HG03064 (cell line): ENCODE results near the gene MED17.
A peak's percentile ranks its signal among the peaks of the same experiment; 100 is the strongest.
"Not testable (repeated sequence)": the region's sequence is repeated elsewhere in the genome, so short reads cannot be mapped to it uniquely, and the experiment has no call there.

ENCODE experiments used
- ATAC-seq: cut with Tn5 transposase; IDR thresholded peaks from one replicate; pipeline ENCODE4 v1.9.1; 2021; ENCODE audit warnings: low read depth; ENCODE audit not compliant: unreplicated experiment

Gene MED17

GRCh38 chr11:93757301-93757700 lies 26.8 kb upstream of the MED17 start:
- no peak for ATAC-seq

DNA sequence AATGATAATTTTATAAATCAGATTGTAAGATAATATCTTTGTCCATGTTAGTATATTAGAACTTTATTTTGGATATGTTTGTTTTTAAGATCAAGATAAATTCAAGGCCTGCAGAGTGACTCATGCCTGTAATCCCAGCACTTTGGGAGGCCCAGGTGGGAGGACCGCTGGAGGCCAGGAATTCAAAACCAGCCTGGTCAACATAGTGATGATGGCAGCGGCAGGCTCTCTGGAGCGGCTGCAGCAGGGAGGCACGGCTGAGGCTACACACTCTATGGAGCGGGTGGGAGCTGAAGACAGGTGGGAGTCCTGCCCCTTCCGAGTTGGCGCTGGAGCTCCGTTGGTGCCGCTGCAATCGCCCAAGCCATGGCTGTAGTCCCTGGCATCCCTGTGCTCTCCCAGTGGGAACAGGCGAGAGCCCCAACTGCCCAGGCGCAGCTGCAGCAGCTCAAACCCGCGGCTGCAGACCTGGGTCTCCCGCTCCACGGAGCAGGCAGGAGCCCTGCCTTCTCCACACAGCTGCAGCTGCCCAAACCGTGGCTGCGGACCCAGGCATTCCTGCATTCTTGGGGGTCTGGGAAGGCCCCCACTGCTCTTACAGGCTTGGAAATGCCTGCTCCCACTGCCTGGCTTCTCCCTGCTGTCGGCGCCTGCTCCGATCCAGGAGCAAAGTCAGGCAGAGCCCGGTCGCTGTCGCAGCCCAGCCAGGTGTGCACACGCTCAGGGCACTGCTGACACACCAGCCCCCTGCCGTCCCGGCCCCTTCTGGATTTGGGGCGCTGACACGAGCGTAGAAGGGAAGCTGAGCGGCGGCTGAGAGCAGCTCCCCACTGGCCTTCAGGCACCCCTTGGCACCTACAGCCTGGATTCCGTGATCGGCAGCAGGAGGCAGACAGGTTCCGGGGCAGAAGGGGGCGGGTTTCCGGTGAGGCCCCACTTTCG lies 25.9 kb upstream of the MED17 start:
- ATAC-seq: no peak

DNA sequence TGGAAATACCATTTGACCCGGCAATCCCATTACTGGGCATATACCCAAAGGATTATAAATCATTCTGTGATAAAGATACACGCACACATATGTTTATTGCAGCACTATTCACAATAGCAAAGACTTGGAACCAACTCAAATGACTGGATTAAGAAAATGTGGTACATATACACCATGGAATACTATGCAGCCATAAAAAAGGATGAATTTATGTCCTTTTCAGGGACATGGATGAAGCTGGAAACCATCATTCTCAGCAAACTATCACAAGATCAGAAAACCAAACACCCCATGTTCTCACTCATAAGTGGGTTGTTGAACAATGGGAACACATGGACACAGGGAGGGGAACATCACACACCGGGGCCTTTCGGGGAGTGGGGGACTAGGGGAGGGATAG lies 25.0 kb upstream of the MED17 start:
- ATAC-seq: not testable (repeated sequence)

GRCh38 chr11:93761910-93762309 lies 22.2 kb upstream of the MED17 start:
- ATAC-seq: no peak

- no peak for ATAC-seq
These were observed 18.5 kb upstream of the MED17 start for GRCh38 chr11:93765551-93765950.

DNA sequence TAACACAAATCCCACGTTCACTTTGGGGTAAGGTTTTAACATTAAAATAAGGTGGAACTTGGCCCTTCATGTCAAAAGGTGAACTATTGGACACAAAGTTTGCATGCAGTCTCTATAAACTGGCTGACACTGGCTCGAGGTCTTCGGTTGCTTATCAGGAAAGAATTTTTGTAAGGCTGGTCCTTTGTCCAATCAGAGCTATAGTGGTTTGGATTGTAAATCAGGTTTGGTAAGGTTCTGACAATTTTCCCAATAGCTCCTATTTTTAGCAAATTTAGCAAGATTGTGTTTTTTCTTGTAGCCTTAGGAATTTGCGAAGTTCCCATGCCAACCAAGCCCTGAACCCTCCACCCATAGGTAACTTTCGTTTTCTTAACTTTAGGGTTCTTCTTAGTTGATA lies 17.6 kb upstream of the MED17 start:
- no peak for ATAC-seq

DNA sequence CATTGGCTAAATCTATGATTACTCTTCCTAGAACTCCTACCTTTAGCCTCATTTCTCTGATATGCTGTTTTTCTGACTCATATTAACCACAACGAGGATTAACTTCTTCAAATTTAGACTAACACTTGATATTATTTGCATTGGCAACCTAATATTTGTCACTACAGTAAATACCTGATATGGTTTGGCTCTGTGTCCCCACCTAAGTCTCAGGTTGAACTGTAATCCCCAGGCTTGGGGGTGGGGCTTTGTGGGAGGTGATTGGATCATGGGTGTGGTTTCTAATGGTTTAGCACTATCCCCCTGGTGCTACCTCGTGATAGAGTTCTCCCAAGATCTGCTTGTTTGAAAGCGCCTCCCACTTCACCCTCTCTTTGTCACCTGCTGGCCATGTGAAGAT lies 17.1 kb upstream of the MED17 start:
- ATAC-seq: no peak

- ATAC-seq: no peak
These were observed 13.9 kb upstream of the MED17 start for GRCh38 chr11:93770160-93770559.

- no peak for ATAC-seq
These were observed 12.0 kb upstream of the MED17 start for GRCh38 chr11:93772123-93772522.

DNA sequence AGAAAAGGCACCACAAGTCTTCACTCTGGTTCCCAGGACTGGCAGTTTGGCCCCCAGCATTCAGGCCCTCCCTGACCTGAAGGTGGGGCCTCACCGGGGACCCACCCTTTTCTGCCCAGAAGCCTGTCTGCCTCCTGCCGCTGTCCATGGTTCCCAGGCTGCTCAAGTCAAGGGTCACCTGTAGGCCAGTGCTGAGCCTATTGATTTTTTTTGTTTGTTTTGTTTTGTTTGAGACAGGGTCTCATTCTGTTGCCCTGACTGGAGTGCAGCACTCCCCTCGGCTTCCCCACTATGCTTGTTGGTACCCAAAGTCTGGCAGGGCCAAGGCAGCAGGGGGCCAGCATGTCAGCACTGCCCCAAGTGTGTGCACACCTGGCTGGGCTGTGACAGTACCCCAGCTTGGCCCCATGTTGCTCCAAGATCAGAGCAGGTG lies 11.0 kb upstream of the MED17 start:
- no peak for ATAC-seq

- ATAC-seq: no peak
These were observed 10.4 kb upstream of the MED17 start for GRCh38 chr11:93773601-93774200.

GRCh38 chr11:93774560-93774959 lies 9.5 kb upstream of the MED17 start:
- not testable (repeated sequence) for ATAC-seq

- no peak for ATAC-seq
These were observed 8.8 kb upstream of the MED17 start for GRCh38 chr11:93775289-93775688.

GRCh38 chr11:93783362-93783761 lies 720 bp upstream of the MED17 start:
- ATAC-seq: no peak

GRCh38 chr11:93783765-93784144 lies 327 bp upstream of the MED17 start:
- ATAC-seq: peak; percentile 47

GRCh38 chr11:93784935-93785360 lies 866 bp downstream of the MED17 start:
- ATAC-seq: peak; percentile 25

GRCh38 chr11:93791493-93791892 lies 7.4 kb downstream of the MED17 start:
- ATAC-seq: no peak

- no peak for ATAC-seq
These were observed 12.6 kb downstream of the MED17 start for GRCh38 chr11:93796441-93797231.

DNA sequence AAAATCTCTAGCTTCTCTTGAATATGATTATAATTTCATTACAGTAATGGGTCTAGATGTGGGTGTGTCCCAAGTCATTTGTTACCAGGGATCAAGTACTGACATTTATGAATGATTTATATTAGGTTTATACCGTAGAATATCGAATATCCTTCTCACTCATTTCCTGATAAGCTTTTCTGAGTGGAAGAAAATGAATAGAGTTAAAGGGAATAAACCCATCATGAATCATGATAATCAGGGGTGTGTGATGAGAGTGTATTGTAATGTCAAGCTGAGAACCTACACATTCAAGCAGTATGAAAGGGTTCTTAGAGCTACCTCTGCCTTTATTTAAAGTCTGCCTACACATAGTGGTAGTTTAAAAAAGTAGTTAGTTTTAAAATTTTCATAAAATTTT lies 17.3 kb downstream of the MED17 start:
- no peak for ATAC-seq

DNA sequence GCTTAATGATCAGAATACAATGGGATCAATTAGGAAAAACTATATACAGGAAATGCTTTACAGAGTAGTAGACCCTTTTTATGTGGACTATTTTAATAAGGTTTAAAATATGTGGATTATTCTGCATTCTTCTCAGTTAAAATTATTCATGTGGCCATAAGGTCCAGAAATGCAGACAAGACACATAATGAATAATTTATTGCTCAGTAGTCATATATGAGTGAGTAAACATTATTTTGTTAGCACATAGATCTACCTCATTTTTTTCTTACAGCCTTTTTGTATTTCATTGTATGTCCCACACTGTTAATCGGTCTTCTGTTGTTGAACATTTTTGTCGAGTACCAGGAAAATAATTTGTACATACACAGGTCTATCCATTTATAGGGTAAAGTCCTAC lies 20.8 kb downstream of the MED17 start:
- no peak for ATAC-seq

DNA sequence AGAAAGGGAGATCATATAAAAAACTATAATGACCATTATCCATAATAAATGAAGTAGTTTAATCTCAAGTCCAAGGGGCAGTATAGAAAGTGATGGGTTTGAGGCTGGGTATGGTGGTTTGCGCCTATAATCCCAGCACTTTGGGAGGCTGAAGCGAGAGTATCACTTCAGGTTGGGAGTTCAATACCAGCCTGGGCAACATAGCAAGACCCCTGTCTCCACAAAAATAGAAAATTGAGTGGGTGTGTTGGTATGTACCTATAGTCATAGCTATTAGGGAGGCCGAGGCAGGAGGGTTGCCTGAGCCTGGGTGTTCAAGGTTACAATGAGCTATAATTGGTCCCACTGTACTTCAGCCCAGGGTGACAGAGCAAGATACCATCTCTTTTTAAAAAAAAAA lies 23.9 kb downstream of the MED17 start:
- no peak for ATAC-seq
